HG03175 (cell line): Measurements from ENCODE around the gene HBA2.
"Not testable (repeated sequence)": the region's sequence is repeated elsewhere in the genome, so short reads cannot be mapped to it uniquely, and the experiment has no call there.

ENCODE experiments used
- ATAC-seq: cut with Tn5 transposase; IDR thresholded peaks from one replicate; pipeline ENCODE4 v1.9.1; 2021; ENCODE audit warnings: mild to moderate bottlenecking, moderate library complexity; ENCODE audit not compliant: unreplicated experiment

HBA2 gene

GRCh38 chr16:173928-174769, 1.5 kb downstream of the HBA2 start:
- ATAC-seq: not testable (repeated sequence)

- no peak for ATAC-seq
Measured at GRCh38 chr16:175011-175949, 2.6 kb downstream of the HBA2 start.

GRCh38 chr16:176006-176405, 3.3 kb downstream of the HBA2 start:
- not testable (repeated sequence) for ATAC-seq

DNA sequence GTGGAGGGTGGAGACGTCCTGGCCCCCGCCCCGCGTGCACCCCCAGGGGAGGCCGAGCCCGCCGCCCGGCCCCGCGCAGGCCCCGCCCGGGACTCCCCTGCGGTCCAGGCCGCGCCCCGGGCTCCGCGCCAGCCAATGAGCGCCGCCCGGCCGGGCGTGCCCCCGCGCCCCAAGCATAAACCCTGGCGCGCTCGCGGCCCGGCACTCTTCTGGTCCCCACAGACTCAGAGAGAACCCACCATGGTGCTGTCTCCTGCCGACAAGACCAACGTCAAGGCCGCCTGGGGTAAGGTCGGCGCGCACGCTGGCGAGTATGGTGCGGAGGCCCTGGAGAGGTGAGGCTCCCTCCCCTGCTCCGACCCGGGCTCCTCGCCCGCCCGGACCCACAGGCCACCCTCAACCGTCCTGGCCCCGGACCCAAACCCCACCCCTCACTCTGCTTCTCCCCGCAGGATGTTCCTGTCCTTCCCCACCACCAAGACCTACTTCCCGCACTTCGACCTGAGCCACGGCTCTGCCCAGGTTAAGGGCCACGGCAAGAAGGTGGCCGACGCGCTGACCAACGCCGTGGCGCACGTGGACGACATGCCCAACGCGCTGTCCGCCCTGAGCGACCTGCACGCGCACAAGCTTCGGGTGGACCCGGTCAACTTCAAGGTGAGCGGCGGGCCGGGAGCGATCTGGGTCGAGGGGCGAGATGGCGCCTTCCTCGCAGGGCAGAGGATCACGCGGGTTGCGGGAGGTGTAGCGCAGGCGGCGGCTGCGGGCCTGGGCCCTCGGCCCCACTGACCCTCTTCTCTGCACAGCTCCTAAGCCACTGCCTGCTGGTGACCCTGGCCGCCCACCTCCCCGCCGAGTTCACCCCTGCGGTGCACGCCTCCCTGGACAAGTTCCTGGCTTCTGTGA, 4.1 kb downstream of the HBA2 start, which contains the start of gene HBA1:
Gene HBA1 (plus strand): TSS at position 204 of the 906 bp plus-strand sequence. CDS start 37 bp downstream, at position 241.
- not testable (repeated sequence) for ATAC-seq

- ATAC-seq: no peak
Measured at GRCh38 chr16:177394-177822, 4.7 kb downstream of the HBA2 start.

GRCh38 chr16:177981-178667, 5.4 kb downstream of the HBA2 start:
- ATAC-seq: no peak

DNA sequence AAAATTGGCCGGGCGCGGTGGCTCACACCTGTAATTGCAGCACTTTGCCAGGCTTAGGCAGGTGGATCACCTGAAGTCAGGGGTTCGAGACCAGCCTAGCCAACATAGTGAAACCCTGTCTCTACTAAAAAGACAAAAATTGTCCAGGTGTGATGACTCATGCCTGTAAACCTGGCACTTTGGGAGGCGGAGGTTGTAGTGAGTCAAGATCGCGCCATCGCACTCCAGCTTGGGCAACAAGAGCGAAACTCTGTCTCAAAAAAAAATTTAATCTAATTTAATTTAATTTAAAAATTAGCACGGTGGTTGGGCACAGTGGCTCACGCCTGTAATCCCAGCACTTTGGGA, 6.0 kb downstream of the HBA2 start:
- no peak for ATAC-seq

- no peak for ATAC-seq
Measured at GRCh38 chr16:179211-180092, 6.8 kb downstream of the HBA2 start.

DNA sequence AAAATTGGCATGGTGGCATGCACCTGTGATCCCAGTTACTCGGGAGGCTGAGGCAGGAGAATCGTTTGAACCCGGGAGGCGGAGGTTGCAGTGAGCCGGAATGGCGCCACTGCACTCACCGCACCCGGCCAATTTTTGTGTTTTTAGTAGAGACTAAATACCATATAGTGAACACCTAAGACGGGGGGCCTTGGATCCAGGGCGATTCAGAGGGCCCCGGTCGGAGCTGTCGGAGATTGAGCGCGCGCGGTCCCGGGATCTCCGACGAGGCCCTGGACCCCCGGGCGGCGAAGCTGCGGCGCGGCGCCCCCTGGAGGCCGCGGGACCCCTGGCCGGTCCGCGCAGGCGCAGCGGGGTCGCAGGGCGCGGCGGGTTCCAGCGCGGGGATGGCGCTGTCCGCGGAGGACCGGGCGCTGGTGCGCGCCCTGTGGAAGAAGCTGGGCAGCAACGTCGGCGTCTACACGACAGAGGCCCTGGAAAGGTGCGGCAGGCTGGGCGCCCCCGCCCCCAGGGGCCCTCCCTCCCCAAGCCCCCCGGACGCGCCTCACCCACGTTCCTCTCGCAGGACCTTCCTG, 7.5 kb downstream of the HBA2 start, which contains the start of gene HBQ1:
Gene HBQ1 (plus strand): TSS at position 359 of the 575 bp plus-strand sequence. CDS start 28 bp downstream, at position 387.
- ATAC-seq: no peak

DNA sequence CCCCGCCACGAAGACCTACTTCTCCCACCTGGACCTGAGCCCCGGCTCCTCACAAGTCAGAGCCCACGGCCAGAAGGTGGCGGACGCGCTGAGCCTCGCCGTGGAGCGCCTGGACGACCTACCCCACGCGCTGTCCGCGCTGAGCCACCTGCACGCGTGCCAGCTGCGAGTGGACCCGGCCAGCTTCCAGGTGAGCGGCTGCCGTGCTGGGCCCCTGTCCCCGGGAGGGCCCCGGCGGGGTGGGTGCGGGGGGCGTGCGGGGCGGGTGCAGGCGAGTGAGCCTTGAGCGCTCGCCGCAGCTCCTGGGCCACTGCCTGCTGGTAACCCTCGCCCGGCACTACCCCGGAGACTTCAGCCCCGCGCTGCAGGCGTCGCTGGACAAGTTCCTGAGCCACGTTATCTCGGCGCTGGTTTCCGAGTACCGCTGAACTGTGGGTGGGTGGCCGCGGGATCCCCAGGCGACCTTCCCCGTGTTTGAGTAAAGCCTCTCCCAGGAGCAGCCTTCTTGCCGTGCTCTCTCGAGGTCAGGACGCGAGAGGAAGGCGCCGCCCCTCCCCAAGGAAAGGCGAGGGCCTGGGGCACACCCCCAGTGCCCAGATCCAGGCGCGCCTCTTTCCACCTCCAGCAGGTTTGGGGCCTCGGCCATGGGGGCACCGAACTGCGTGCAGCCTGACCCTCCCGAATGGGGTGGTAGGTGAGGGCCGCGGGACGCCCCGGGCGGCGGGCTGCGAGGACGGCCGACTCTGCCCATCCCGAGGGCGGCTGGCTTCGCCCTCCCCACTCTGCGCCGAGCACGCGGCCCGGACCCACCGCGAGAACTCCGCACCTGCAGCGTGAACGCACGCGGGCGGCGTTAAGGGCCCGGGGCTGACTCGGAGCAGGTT, 8.2 kb downstream of the HBA2 start:
- peak; percentile 46 for ATAC-seq

- no peak for ATAC-seq
Measured at GRCh38 chr16:181565-182021, 8.9 kb downstream of the HBA2 start.

DNA sequence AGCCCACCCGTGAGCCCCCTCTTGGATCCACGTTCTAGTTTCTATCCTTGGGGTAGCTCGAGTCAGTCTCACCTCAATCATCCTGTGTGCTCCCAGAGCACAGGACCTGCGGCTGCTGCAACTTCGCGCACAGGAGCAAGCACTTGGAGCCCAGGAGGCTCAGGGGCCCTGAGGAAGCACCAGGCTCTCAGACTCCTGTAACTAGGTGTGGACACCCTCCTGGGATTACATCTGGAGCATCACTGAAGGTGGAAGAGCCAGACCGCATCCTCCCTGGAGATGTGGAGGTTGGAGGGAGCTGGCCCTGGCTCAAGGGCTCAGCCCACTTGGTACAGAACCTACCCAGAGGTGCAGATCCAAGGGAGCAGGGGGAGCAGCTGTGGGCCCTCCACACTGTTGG, 10.3 kb downstream of the HBA2 start:
- no peak for ATAC-seq

DNA sequence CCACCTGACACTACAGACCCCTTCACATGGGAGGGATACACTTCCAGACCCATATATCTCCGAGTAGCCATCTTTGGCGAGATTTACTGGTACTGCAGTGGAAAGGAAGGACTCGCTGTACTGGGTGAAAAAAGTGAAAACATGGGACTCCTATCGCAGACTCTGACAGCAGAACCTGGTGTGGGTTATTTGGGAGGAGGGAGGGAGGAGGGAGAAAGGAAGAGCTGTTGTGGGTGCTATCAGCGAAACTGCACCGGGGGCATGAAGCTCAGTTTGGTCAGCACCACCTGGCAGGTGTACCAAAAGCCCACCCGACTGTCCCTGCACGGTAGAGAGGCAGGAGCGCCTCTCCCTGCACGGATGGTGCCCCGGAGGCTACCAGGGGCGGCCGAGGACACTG, 12.5 kb downstream of the HBA2 start:
- no peak for ATAC-seq

DNA sequence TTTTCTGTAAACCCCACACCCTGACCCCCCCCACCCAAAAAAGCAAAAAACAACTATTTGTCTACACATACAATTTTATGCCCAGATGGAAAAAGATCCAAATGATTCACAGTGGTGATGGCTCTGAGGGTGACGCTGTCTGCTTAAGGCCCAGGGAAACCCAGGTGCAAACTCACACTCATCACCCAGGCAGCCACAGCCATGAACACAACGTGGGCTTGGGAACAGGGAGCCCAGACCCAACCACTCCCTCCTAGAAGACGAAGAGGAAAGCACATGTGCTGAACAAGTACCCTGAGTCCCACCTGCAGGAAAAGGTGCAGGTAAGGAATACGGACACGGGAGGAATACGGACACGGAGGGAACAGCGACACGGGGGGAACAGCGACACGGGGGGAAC, 13.0 kb downstream of the HBA2 start:
- ATAC-seq: no peak

DNA sequence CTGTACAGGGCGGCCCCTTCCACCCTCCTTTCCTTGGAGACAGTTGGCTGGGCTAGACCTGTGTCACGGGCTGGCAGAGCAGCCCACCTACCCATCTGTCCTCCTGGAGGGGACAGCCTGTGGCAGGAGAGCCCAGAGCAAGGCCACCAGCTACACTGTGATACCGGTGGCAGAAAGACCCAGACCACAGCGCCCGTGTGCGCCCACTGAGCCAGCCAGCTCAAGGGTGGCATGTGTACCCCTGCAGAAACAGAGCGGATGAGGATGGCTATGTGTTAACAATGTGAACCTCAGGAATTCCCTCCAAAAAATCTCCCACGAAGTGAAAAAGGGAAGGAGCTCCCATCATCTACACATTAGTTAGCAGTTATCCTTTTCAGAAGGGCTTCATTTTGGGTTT, 14.7 kb downstream of the HBA2 start:
- no peak for ATAC-seq

DNA sequence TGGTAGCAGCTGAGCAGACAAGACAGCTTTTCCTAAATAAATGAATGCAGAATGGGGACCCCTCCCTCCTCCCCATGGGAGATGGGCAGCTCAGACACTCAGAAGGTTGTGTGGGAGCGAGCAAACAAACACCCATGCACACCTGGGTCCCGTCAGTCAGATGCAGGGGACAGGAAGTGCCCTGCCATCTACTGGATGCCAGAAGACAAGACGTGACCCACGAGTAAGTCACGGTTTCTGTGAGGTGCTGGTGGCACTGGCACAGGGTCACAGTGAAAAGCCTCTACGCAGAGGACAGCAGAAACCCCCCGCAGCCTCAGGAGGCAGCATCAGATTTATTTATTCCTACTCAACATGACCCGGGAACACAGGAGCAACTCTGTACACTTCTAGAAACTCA, 16.0 kb downstream of the HBA2 start:
- ATAC-seq: no peak

GRCh38 chr16:189604-190186, 17.0 kb downstream of the HBA2 start:
- no peak for ATAC-seq
